Measurements from ENCODE around the gene ADCY9.
"Not testable (repeated sequence)": the region's sequence is repeated elsewhere in the genome, so short reads cannot be mapped to it uniquely, and the experiment has no call there.

ADCY9 gene

DNA sequence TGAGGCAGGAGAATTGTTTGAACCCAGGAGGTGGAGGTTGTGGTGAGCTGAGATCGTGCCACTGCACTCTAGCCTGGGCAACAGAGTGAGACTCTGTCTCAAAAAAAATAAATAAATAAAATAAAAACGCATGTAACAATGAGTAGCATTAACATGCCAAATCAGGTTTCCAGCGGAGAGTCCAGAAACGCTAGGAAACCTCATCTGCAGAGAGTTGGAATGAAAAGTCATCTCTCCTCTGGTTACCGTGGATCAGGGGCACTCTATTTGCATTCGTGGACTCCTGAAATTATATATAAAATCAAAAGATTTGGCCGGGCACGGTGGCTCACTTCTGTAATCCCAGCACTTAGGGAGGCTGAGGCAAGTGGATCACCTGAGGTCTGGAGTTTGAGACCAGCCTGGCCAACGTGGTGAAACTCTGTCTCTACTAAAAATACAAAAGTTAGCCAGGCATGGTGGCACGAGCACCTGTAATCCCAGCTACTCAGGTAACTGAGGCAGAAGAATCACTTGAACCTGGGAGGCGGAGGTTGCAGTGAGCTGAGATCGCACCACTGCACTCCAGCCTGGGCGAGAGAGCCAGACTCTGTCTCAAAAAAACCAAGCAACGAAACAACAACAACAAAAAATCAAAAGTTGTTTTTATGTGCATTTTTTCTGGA is 156.2 kb downstream of the ADCY9 start:
- peaks cover 21% of the 10 kb centered on the region for H3K27me3 Mint-ChIP-seq (ENCODE audit: low read depth)
- not testable (repeated sequence) for H3K36me3 Mint-ChIP-seq (ENCODE audit: low read depth); H3K9me3 Mint-ChIP-seq; H3K27ac Mint-ChIP-seq; DNase-seq (ENCODE audit: low spot score)
- peaks cover 17% of the 10 kb centered on the region for H3K4me1 Mint-ChIP-seq (ENCODE audit: low read depth)
- peak overlapping the region; percentile 86 for H3K4me3 Mint-ChIP-seq

DNA sequence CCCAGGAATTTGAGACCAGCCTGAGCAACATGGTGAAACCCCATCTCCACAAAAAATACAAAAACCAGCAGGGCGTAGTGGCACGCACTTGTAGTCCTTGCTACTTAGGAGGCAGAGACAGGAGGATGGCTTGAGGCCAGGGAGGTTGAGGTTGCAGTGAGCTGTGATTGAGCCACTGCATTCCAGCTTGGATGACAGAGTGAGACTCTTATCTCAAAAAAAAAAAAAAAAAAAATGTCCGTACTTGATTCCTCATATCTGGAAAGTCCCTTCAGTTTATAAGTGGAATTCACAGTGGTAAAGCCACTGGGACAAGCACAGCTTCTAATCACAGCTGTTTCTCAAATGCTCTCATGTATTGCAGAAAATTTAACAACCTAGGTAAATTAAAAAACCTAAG is 157.1 kb downstream of the ADCY9 start:
- H3K27ac Mint-ChIP-seq: no peak overlapping the region
- H3K9me3 Mint-ChIP-seq: no peaks in the 10 kb centered on the region
- peaks cover 29% of the 10 kb centered on the region for H3K27me3 Mint-ChIP-seq (ENCODE audit: low read depth)
- no peak overlapping the region for H3K4me3 Mint-ChIP-seq
- peaks cover 3% of the 10 kb centered on the region for H3K36me3 Mint-ChIP-seq (ENCODE audit: low read depth)
- peaks cover 17% of the 10 kb centered on the region for H3K4me1 Mint-ChIP-seq (ENCODE audit: low read depth)
- no peak for DNase-seq (ENCODE audit: low spot score)

DNA sequence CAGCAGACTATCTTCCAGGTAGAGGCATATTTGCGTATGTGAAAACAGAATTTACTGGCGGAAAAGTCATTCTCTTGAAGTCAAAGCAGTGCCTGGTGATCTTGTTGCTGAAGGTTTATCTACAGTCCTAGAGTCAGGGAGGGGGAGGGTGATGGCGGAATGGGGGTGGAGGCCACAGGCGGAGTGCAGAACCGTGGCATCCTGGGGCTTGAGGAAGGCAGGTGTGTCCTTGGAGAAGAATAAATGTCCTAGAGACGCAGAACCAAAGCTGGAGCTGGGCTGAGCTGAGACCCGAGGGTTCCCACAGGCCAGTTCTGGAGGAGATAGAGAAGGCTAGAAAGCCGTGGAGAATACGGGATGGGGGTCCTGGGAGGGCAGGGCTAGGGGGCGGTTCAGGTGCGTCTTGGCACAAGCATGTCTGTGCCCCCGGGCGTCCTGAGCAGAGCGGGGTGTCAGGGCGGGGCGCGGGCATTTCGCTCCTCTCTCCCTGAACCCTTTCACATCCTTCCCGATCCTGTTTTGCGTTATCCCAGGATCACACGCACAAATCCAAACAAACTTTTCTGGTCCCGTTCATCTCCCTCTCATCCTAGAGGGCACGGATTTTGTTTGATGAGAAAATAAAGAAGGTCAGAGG is 158.8 kb downstream of the ADCY9 start:
- Mint-ChIP-seq H3K4me3 (no peak overlapping the region), H3K36me3 (ENCODE audit: low read depth) (no peaks in the 10 kb centered on the region), H3K27ac (no peak overlapping the region), H3K4me1 (ENCODE audit: low read depth) (peaks cover 8% of the 10 kb centered on the region), H3K27me3 (ENCODE audit: low read depth) (peaks cover 29% of the 10 kb centered on the region), H3K9me3 (no peaks in the 10 kb centered on the region)
- DNase-seq (ENCODE audit: low spot score): no peak

DNA sequence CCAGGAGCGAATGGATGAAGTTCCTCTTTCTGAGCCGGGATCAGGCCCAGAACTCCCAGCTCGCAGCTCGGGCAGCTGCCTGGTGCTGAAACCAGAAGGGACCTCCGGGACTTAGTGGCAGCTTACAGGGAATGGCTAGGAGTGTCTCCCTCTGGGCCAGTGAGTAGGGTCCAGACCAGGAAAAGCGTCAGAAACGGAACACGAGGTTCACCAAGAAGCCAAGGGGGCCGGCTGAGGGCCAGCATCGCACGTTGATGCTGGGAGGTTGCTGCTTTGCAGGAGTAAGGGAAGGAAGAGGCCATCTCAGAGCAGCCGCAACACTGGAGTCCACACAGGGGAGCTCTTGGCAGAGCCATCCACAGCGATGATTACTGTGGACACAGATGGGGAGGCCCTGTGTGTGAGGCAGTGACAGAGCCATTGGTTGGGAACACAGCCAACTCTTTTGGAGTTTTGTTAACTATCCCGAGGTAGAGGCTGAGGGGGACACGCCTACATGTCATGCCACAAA is 161.8 kb downstream of the ADCY9 start:
- Mint-ChIP-seq H3K27ac (no peak overlapping the region), H3K9me3 (no peaks in the 10 kb centered on the region), H3K4me3 (no peak overlapping the region), H3K27me3 (ENCODE audit: low read depth) (peaks cover 32% of the 10 kb centered on the region), H3K4me1 (ENCODE audit: low read depth) (no peaks in the 10 kb centered on the region), H3K36me3 (ENCODE audit: low read depth) (no peaks in the 10 kb centered on the region)
- DNase-seq (ENCODE audit: low spot score): no peak

DNA sequence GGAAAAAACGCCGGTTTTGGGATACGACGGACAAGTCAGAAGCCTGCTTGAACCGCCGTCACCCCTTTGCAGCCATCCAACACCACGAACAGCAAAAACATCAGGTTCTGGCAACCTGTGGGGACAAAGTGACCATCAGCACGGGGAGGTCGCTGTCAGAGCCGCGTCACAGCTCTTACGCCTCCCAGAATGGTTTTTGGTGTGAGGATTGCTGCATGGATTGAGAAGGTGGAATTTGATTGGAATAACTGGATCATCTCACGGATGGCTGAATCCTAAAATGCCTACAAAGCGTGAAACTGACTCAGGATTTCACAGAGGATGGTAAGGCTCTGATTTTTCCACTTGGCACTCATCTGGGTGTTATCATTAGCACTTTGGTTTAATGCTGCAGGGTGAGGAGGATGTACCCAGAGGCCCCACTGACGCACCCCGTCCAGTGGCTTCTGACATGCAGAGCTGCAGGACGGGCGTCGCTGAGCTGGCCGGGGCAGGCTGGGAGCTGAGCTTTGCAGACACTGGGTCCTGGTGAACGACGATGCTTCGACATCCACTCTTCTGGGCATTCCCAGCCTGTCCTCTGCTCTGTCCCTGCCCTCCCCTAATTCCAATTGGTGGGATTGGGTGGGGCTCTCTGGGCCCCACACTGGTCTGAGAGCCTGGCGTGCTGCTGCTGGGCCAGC is 162.4 kb downstream of the ADCY9 start:
- no peaks in the 10 kb centered on the region for H3K36me3 Mint-ChIP-seq (ENCODE audit: low read depth)
- peaks cover 31% of the 10 kb centered on the region for H3K27me3 Mint-ChIP-seq (ENCODE audit: low read depth)

DNA sequence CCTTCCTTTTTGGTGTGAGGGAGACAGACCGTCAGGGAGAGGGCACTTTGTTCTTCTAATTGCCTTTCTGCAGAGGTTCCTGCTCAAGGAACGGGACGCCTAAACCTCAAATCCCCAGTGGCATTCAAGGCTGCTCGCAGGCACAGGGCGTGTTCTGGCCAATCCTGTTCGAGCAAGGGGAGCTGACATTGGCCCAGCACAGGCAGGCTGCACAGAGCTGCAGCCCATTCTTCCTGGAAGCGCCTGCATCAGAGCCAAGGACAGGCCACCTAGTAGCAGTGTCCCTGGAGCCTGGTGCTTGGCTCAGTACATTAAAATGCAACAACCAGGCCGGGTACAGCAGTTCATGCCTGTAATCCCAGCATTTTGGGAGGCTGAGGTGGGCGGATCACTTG is 163.5 kb downstream of the ADCY9 start:
- DNase-seq (ENCODE audit: low spot score): no peak
- no peak overlapping the region for H3K4me3 Mint-ChIP-seq
- H3K4me1 Mint-ChIP-seq (ENCODE audit: low read depth): no peaks in the 10 kb centered on the region
- no peaks in the 10 kb centered on the region for H3K36me3 Mint-ChIP-seq (ENCODE audit: low read depth)
- H3K9me3 Mint-ChIP-seq: no peaks in the 10 kb centered on the region
- H3K27ac Mint-ChIP-seq: no peak overlapping the region
- peaks cover 36% of the 10 kb centered on the region for H3K27me3 Mint-ChIP-seq (ENCODE audit: low read depth)

More for the DNA sequence above, 162.4 kb downstream of the ADCY9 start:
- no peak overlapping the region for H3K27ac Mint-ChIP-seq
- H3K4me3 Mint-ChIP-seq: no peak overlapping the region
- no peaks in the 10 kb centered on the region for H3K9me3 Mint-ChIP-seq
- H3K4me1 Mint-ChIP-seq (ENCODE audit: low read depth): no peaks in the 10 kb centered on the region
- no peak for DNase-seq (ENCODE audit: low spot score)

DNA sequence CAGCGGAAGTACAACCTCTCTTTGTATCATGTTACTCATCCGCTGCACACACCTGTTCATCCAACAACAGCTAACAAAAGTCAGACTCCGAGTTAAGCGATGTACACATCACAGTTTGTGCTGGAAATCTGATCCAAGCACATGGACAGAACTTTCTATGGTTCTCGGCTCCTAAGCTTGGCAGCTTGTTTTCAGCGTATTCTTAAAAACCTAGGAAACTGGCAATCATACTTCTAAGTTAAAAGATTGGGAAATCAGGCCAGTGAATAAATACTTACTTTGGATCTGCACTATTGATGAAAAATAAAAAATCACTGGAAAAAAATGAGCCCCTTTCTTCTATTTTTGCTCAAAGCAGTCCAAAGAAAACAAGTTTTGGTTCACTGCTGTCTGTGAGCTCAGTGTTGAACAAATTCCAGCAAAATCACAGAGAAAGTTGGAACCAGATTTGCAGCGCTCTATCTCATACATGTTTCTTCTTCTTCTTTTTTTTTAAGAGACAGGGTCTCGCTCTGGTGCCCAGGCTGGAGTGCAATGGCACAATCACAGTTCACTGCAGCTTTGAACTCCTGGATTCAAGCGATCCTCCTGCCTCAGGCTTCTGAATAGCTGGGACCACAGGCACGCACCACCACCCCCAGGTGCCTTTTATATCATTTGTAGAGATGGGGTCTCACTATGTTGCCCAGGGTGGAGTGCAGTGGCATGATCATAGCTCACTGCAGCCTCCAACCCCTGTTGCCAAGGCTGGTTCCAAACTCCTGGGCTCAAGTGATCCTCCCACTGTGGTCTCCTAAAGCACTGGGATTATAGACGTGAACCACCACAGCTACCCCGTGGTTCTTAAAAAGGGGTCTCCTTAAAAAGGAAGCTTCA is 164.1 kb downstream of the ADCY9 start:
- Mint-ChIP-seq H3K9me3 (no peaks in the 10 kb centered on the region), H3K36me3 (ENCODE audit: low read depth) (no peaks in the 10 kb centered on the region), H3K27me3 (ENCODE audit: low read depth) (peaks cover 32% of the 10 kb centered on the region), H3K27ac (no peak overlapping the region), H3K4me1 (ENCODE audit: low read depth) (no peaks in the 10 kb centered on the region), H3K4me3 (no peak overlapping the region)
- DNase-seq (ENCODE audit: low spot score): no peak

DNA sequence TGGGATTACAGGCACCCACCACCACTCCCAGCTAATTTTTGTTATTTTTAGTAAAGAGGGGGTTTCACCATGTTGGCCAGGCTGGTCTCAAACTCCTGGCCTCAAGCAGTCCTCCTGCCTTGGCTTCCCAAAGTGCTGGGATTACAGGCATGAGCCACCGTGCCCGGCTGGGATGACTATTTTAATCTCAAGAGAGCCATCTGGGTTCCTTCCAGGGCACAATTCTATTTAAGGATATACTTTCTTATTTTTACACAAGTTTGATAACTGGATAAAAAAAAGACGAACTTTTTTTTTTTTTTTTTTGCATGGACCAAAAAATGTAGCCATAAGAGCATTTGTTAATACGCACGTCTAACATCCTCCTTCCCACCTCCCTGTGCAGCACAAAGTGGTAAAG is 164.9 kb downstream of the ADCY9 start:
- H3K27me3 Mint-ChIP-seq (ENCODE audit: low read depth): peaks cover 28% of the 10 kb centered on the region
- not testable (repeated sequence) for DNase-seq (ENCODE audit: low spot score); H3K9me3 Mint-ChIP-seq; H3K27ac Mint-ChIP-seq; H3K4me3 Mint-ChIP-seq; H3K36me3 Mint-ChIP-seq (ENCODE audit: low read depth); H3K4me1 Mint-ChIP-seq (ENCODE audit: low read depth)

DNA sequence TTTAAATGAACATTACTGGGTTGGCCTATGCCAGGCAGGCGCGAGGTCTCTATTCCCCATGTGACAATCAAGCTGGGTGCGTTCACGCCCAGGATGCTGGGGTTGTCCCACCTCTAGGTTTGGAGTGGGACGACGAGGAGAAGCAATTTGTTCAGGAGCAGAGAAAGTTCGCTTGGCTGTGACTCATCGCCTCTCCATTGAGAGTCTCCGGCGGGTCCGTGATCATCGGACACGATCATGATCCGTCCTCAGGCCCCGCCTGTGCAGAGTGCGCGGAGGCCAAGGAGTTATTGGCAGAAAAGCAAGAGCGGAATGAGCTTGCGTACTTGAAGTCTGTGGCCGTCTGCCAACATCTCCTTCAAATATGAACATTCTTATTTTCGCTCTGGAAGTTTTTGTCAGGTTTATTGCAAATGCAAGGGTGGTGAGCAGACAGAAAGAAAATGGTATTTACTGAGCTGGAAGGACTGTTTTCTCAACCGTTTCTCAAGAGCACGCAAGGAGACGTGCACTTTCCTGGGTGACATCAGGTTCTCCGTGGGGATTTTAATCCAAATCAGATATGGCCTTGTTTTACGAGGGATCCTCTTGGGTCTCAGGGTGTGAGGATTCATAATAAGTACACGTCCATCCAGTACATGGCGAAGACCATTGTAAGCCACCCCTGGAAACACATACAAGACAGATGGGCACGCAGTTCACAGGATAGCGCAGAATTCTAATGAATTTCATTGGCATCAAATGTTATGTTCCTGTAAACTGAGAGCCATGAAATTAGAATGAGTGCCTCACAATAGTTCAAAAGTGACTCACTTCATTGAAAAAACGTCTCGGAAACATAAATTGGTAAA is 165.7 kb downstream of the ADCY9 start:
- no peak overlapping the region for H3K27ac Mint-ChIP-seq
- no peak for DNase-seq (ENCODE audit: low spot score)

DNA sequence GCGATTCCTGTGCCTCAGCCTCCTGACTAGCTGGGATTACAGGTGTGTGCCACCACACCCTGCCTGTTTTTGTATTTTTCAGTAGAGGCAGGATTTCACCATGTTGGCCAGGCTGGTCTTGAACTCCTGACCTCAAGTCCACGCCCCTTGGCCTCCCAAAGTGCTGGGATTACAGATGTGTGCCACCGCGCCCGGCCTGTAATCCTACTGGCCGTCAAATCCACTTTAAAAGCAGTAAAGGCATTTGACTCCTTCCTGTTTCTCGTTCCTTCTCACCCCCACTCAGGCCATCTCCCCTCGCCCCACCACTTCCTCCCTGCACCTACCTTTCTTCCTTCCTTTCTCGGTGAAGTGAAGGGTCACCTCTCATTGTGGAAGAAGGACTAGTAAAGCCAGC is 166.3 kb downstream of the ADCY9 start:
- H3K36me3 Mint-ChIP-seq (ENCODE audit: low read depth): no peaks in the 10 kb centered on the region
- DNase-seq (ENCODE audit: low spot score): no peak
- H3K9me3 Mint-ChIP-seq: no peaks in the 10 kb centered on the region
- H3K4me1 Mint-ChIP-seq (ENCODE audit: low read depth): no peaks in the 10 kb centered on the region
- H3K4me3 Mint-ChIP-seq: no peak overlapping the region
- peaks cover 17% of the 10 kb centered on the region for H3K27me3 Mint-ChIP-seq (ENCODE audit: low read depth)
- H3K27ac Mint-ChIP-seq: no peak overlapping the region

More for the DNA sequence above, 165.7 kb downstream of the ADCY9 start:
- H3K36me3 Mint-ChIP-seq (ENCODE audit: low read depth): no peaks in the 10 kb centered on the region
- no peaks in the 10 kb centered on the region for H3K4me1 Mint-ChIP-seq (ENCODE audit: low read depth)
- H3K9me3 Mint-ChIP-seq: no peaks in the 10 kb centered on the region
- H3K4me3 Mint-ChIP-seq: no peak overlapping the region
- peaks cover 23% of the 10 kb centered on the region for H3K27me3 Mint-ChIP-seq (ENCODE audit: low read depth)

DNA sequence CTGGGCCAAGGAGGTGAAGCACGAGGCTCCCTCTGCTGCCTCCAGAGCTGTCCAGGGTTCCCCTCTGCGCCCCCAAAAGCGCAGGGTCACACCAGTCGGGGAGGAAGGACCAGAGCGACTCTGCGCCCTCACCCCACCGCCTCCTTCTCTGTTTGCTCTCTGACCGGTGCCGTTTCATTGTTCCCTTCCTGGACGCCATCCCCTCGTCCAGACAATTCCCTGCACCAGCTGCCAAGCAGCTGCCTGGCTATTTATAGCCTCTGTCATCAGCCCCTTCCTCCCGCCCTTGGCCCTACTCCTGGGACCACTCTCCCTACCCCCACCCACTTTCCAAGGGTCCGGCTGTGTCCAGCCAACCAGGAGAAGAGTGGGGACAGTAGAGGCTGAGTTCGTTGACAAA is 167.0 kb downstream of the ADCY9 start:
- peaks cover 11% of the 10 kb centered on the region for H3K27me3 Mint-ChIP-seq (ENCODE audit: low read depth)

DNA sequence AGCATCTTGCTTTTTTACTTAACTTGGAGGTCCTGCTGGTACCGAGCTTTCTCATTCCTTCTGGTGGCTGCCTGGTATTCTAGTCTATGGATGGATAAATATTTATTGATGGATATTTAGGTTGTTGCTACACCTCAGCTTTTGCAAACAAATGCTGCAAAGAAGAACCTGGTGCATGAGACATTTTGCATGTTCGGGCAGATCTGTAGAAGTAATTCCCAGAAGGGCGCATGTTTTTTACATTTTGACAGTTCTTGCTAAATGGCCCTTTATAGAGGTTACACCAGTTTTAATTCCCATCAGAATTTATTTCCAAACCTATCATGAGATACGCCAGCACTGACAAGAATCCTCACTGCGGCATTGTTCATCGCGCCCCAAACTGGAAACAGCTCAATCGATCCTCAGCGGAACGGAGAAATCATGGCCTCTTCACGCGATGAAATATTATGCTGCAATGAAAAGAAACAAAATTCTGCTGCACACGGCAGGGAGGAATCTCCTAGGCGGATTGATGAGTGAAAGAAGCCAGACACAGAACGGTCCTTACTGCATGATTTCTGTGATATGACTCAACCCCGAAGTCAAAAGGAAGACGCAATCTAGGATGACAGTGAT is 167.8 kb downstream of the ADCY9 start:
- Mint-ChIP-seq H3K9me3 (no peaks in the 10 kb centered on the region), H3K27me3 (ENCODE audit: low read depth) (peaks cover 10% of the 10 kb centered on the region), H3K4me3 (no peak overlapping the region), H3K36me3 (ENCODE audit: low read depth) (no peaks in the 10 kb centered on the region), H3K4me1 (ENCODE audit: low read depth) (no peaks in the 10 kb centered on the region), H3K27ac (no peak overlapping the region)
- no peak for DNase-seq (ENCODE audit: low spot score)

More for the DNA sequence above, 167.0 kb downstream of the ADCY9 start:
- H3K4me1 Mint-ChIP-seq (ENCODE audit: low read depth): no peaks in the 10 kb centered on the region
- H3K4me3 Mint-ChIP-seq: no peak overlapping the region
- DNase-seq (ENCODE audit: low spot score): no peak
- no peaks in the 10 kb centered on the region for H3K9me3 Mint-ChIP-seq
- H3K27ac Mint-ChIP-seq: no peak overlapping the region
- no peaks in the 10 kb centered on the region for H3K36me3 Mint-ChIP-seq (ENCODE audit: low read depth)
